ENCODE data around the gene CFAP410.

DNA sequence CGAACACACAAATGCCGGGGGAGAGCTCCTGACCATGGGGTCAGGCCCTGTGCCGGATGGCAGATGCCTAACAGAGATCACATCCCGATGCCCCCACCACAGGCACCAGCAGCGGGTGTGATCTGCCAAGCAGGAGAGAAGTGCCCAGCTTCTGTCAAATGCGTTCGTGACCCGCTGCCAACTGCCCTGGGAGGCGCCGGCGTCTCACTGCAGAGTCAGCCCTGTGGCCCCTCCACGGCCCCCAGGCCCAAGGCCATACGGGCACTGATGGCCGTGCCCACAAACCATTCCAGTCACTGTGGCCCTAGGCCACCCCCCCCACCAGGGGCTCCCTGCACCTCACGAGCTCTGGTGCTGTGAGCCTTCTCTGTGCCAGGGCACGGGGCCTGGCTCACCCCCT, 8.0 kb downstream of the CFAP410 start:
- TF ChIP-seq, protein P1, sequence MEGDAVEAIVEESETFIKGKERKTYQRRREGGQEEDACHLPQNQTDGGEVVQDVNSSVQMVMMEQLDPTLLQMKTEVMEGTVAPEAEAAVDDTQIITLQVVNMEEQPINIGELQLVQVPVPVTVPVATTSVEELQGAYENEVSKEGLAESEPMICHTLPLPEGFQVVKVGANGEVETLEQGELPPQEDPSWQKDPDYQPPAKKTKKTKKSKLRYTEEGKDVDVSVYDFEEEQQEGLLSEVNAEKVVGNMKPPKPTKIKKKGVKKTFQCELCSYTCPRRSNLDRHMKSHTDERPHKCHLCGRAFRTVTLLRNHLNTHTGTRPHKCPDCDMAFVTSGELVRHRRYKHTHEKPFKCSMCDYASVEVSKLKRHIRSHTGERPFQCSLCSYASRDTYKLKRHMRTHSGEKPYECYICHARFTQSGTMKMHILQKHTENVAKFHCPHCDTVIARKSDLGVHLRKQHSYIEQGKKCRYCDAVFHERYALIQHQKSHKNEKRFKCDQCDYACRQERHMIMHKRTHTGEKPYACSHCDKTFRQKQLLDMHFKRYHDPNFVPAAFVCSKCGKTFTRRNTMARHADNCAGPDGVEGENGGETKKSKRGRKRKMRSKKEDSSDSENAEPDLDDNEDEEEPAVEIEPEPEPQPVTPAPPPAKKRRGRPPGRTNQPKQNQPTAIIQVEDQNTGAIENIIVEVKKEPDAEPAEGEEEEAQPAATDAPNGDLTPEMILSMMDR (conservative IDR thresholded peaks at IDR 0.05; ENCODE audit: low read depth, low read length), result no peak
- no peak for TF ChIP-seq RAD21 (IDR thresholded peaks at IDR 0.05; ENCODE audit: low read length)
- no peak for TF ChIP-seq POLR2A (IDR thresholded peaks at IDR 0.05; ENCODE audit: low read depth, low read length)
- TF ChIP-seq FOS (IDR thresholded peaks at IDR 0.05; ENCODE audit: low read depth, low read length), result no peak
- TF ChIP-seq CHD1 (IDR thresholded peaks at IDR 0.05; ENCODE audit: low read depth, low read length), result no peak
- TF ChIP-seq MAFK (IDR thresholded peaks at IDR 0.05; ENCODE audit: low read depth, low read length), result no peak
- no peak for TF ChIP-seq SMC3 (IDR thresholded peaks at IDR 0.05; ENCODE audit: low read depth, low read length)
